Stomach (tissue), 4 donors: Measurements from ENCODE around the gene SSTR5.

Experiments
- EP300 ChIP-seq: sonication (generic); formaldehyde crosslinking; IDR thresholded peaks from one replicate; pipeline ENCODE4 v1.6.1; 2017; ENCODE audit warnings: antibody characterized with exemption
- POLR2AphosphoS5 ChIP-seq, 3 donors: sonication (generic); formaldehyde crosslinking; IDR thresholded peaks; one replicate each; pipeline ENCODE4 v1.6.1; 2016; ENCODE audit warnings: antibody characterized with exemption in 3 of 3
- TF ChIP-seq, protein P1 (sequence below), 7 experiments: fragments of 450-650 bp in 4 of 7; fragments of 200-600 bp in 3 of 7; sonication (generic) in 3 of 7; IDR thresholded peaks; one replicate each; pipeline ENCODE4 v1.5.1; 2016 to 2019; ENCODE audit warnings: antibody characterized with exemption in 7 of 7, control low read depth in 2 of 7, mild to moderate bottlenecking in 1 of 7

DNA sequence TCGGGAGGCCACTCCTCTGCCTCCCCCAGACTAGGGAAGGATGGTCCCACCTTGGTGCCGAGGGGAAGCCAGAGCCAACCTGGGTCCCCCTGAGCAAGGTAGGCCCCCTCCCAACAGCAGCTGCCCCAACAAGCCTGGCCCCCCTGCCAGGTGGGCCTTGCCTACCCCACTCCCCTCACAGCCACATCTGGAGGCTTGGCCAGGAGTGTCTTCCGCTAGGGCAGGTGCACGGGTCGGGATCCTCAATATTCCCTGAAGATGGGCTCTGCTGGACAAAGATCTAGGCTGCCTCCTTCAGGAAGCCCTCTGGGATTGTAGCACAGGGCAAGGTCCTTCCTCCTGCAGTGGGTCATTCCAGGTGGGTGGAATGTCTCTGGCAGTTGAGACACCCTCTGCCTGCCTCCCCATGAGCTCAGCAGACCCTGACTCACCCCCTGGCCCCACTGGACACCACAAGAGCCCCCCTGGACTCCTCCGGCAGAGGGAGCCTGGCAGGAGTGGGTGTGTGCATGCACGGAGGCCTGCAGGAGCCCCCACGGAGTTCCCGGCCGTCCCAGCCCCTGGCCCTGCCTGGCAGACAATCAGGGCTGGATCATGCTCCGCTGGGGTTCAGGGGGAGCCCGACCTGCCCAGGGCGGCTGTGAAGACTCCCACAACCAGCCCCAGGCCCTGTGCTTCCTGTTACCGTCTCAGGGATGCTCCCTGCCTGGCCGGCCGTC lies 23.1 kb downstream of the SSTR5 start:
- TF ChIP-seq, protein P1, sequence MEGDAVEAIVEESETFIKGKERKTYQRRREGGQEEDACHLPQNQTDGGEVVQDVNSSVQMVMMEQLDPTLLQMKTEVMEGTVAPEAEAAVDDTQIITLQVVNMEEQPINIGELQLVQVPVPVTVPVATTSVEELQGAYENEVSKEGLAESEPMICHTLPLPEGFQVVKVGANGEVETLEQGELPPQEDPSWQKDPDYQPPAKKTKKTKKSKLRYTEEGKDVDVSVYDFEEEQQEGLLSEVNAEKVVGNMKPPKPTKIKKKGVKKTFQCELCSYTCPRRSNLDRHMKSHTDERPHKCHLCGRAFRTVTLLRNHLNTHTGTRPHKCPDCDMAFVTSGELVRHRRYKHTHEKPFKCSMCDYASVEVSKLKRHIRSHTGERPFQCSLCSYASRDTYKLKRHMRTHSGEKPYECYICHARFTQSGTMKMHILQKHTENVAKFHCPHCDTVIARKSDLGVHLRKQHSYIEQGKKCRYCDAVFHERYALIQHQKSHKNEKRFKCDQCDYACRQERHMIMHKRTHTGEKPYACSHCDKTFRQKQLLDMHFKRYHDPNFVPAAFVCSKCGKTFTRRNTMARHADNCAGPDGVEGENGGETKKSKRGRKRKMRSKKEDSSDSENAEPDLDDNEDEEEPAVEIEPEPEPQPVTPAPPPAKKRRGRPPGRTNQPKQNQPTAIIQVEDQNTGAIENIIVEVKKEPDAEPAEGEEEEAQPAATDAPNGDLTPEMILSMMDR (IDR thresholded peaks at IDR 0.05) = no peak
- no peak for TF ChIP-seq POLR2AphosphoS5 (IDR thresholded peaks at IDR 0.05)
- no peak for TF ChIP-seq EP300
